Measurements from ENCODE around the gene KCNIP4. TPM values are rescaled to one million over a fixed set of nuclear protein-coding genes. Genes with fewer than 3 reads are reported as not detected.

The KCNIP4 gene
- total and polyA plus RNA-seq, 8 donors = 0.05 TPM; not detected in 7

GRCh38 chr4:20679951-20680350, 1268.6 kb downstream of the KCNIP4 start:
- no peaks in the 10 kb centered on the region for H3K27me3 ChIP-seq
- no peaks in the 10 kb centered on the region for H3K4me1 ChIP-seq
- 24% methylated on average over 1 of the region's 1 CpG for WGBS, 2 donors
- no peak overlapping the region for H3K27ac ChIP-seq
- H3K4me3 ChIP-seq = no peak overlapping the region
- FAIRE-seq = no peak
- no peaks in the 10 kb centered on the region for H3K36me3 ChIP-seq
- DNase-seq = no peak
- ATAC-seq = no peak
- TF ChIP-seq CTCF (IDR thresholded peaks at IDR 0.05) = no peak
- no peaks in the 10 kb centered on the region for H3K9me3 ChIP-seq
- intact Hi-C loops (cut with DNase I) = no loop called here

Small RNA genes lying within 50 kb of the gene (microRNA-seq; reads per million reads assigned to microRNA genes)
- gene MIR7978 = 0 reads per million in 2 donors

Data from pancreas (tissue), 10 donors.